NB4 (cell line): ENCODE data around the gene NRDC.

Source experiments
- CTCF ChIP-seq: IDR thresholded peaks from one replicate; pipeline ENCODE4 v1.5.1; 2012; ENCODE audit warnings: low read depth, low read length
- POLR2A ChIP-seq: IDR thresholded peaks from 2 replicates; pipeline ENCODE4 v1.6.1; 2011; ENCODE audit warnings: mild to moderate bottlenecking; ENCODE audit not compliant: insufficient read length; ENCODE audit errors: extremely low read depth

- TF ChIP-seq CTCF = no peak
- no peak for TF ChIP-seq POLR2A
Observed at GRCh38 chr1:51818487-51818886, 60.0 kb downstream of the NRDC start.
